BE2C (cell line): ENCODE results near the gene TRPM4.

ENCODE experiments used
- DNase-seq: peaks from one replicate; pipeline ENCODE4 v3.0.0-alpha.2; 2020
- H3K27me3 ChIP-seq: fragments of 250-450 bp; sonication (Bioruptor Pico); 2 replicates; pipeline ENCODE4 v1.5.1; 2020; ENCODE audit warnings: mild to moderate bottlenecking
- H3K36me3 ChIP-seq: fragments of 250-450 bp; sonication (Bioruptor Pico); 2 replicates; pipeline ENCODE4 v1.5.1; 2020; ENCODE audit warnings: mild to moderate bottlenecking
- H3K4me1 ChIP-seq: fragments of 250-450 bp; sonication (Bioruptor Pico); 2 replicates; pipeline ENCODE4 v1.5.1; 2020
- H3K4me3 ChIP-seq: 2 replicates; pipeline ENCODE4 v1.5.1; 2011; ENCODE audit warnings: low read depth, low read length
- H3K9me3 ChIP-seq: fragments of 250-450 bp; sonication (Bioruptor Pico); 2 replicates; pipeline ENCODE4 v1.5.1; 2020
- CTCF ChIP-seq: IDR thresholded peaks from 2 replicates; pipeline ENCODE4 v1.5.1; 2012; ENCODE audit warnings: mild to moderate bottlenecking, low read depth, low read length

TRPM4 gene

GRCh38 chr19:49161987-49162386 lies 4.4 kb downstream of the TRPM4 start:
- Histone ChIP-seq H3K36me3 (no peaks in the 10 kb centered on the region), H3K4me1 (peaks cover 3% of the 10 kb centered on the region; the same call in 1 of the 2 replicates), H3K9me3 (no peaks in the 10 kb centered on the region), H3K4me3 (no peak overlapping the region), H3K27me3 (no peaks in the 10 kb centered on the region; the same call in 1 of the 2 replicates)
- TF ChIP-seq CTCF = no peak
- DNase-seq = peak; percentile 28

GRCh38 chr19:49165111-49165750 lies 7.6 kb downstream of the TRPM4 start:
- no peaks in the 10 kb centered on the region for H3K36me3 ChIP-seq
- H3K27me3 ChIP-seq = no peaks in the 10 kb centered on the region; the same call in 1 of the 2 replicates
- no peak overlapping the region for H3K4me3 ChIP-seq
- no peaks in the 10 kb centered on the region for H3K9me3 ChIP-seq
- no peak for DNase-seq
- H3K4me1 ChIP-seq = no peaks in the 10 kb centered on the region
- TF ChIP-seq CTCF = no peak

- H3K4me3 ChIP-seq = no peak overlapping the region
- TF ChIP-seq CTCF = 0 out of 2 replicates have a peak, but pooled peaks have one; percentile 11
- no peaks in the 10 kb centered on the region for H3K4me1 ChIP-seq
- H3K9me3 ChIP-seq = no peaks in the 10 kb centered on the region
- H3K27me3 ChIP-seq = no peaks in the 10 kb centered on the region; the same call in 1 of the 2 replicates
- no peaks in the 10 kb centered on the region for H3K36me3 ChIP-seq
- DNase-seq = no peak
These were observed 8.3 kb downstream of the TRPM4 start for GRCh38 chr19:49165865-49166301.

GRCh38 chr19:49167857-49168409 lies 10.3 kb downstream of the TRPM4 start:
- no peaks in the 10 kb centered on the region for H3K36me3 ChIP-seq
- no peaks in the 10 kb centered on the region; the same call in 1 of the 2 replicates for H3K27me3 ChIP-seq
- H3K4me3 ChIP-seq = no peak overlapping the region
- DNase-seq = no peak
- no peaks in the 10 kb centered on the region for H3K4me1 ChIP-seq
- H3K9me3 ChIP-seq = no peaks in the 10 kb centered on the region
- no peak for TF ChIP-seq CTCF

- Histone ChIP-seq H3K9me3 (no peaks in the 10 kb centered on the region), H3K4me3 (no peak overlapping the region), H3K4me1 (no peaks in the 10 kb centered on the region), H3K27me3 (no peaks in the 10 kb centered on the region; the same call in 1 of the 2 replicates), H3K36me3 (no peaks in the 10 kb centered on the region)
- no peak for TF ChIP-seq CTCF
- no peak for DNase-seq
These were observed 10.8 kb downstream of the TRPM4 start for GRCh38 chr19:49168421-49168820.

GRCh38 chr19:49173198-49173597 lies 15.6 kb downstream of the TRPM4 start:
- no peaks in the 10 kb centered on the region for H3K9me3 ChIP-seq
- DNase-seq = no peak
- no peaks in the 10 kb centered on the region for H3K27me3 ChIP-seq
- TF ChIP-seq CTCF = no peak
- H3K4me3 ChIP-seq = no peak overlapping the region
- no peaks in the 10 kb centered on the region for H3K4me1 ChIP-seq
- no peaks in the 10 kb centered on the region for H3K36me3 ChIP-seq
